ENCODE data around the gene DDX6.
"Not testable (repeated sequence)": the region's sequence is repeated elsewhere in the genome, so short reads cannot be mapped to it uniquely, and the experiment has no call there.

DDX6 gene

DNA sequence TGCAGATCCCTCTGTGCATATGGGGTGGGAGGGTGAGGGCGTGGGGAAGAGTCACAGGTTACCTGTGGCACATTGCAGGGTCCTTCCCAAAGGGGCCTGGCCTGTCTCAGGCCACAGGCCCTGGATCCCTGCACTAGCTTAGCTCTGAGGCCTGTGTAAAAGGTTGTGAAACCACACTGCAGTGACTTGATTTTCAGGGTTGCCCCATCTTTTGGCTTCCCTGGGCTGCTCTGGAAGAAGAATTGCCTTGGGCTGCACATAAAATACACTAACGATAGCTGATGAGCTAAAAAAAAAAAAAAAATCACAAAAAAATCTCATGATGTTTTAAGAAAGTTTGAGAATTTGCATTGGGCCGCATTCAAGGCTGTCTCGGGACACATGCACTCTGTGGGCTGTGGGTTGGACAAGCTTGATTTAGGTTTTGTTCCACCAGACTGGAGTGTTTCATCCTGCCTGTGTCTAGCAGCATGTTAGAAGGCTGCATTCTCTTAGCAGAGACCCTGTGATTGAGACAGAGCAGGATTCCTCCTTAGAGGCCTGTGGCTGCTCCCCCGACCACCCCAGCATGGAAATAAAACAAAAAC, 75.6 kb downstream of the DDX6 start:
- DNase-seq: no peak
- in situ Hi-C loops (cut with MboI; ENCODE audit: low pct_unique_long_range_greater_than_20kb, low sequenced_read_pairs): no loop called here

DNA sequence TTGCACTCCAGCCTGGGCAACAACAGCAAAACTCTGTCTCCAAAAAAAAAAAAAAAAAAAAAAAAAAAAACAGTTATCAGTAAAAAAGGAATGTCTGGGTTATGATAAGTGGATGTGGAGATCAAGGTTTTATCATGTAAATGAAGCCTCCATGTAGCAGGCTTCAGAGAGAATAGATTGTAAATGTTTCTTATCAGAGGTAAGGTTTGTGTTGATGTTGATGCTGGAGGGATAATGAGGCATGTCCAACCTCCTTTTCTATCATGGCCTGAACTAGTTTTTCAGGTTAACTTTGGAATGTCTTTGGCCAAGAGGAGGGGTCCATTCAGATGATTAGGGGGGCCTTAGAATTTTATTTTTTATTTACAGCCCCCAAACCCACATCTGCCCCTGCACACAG, 76.1 kb downstream of the DDX6 start:
- in situ Hi-C loops (cut with MboI; ENCODE audit: low pct_unique_long_range_greater_than_20kb, low sequenced_read_pairs): no loop called here
- DNase-seq: no peak

- in situ Hi-C loops (cut with MboI; ENCODE audit: low pct_unique_long_range_greater_than_20kb, low sequenced_read_pairs); DNase-seq: not testable (repeated sequence)
Measured at GRCh38 chr11:118714416-118714815, 76.5 kb downstream of the DDX6 start.

DNA sequence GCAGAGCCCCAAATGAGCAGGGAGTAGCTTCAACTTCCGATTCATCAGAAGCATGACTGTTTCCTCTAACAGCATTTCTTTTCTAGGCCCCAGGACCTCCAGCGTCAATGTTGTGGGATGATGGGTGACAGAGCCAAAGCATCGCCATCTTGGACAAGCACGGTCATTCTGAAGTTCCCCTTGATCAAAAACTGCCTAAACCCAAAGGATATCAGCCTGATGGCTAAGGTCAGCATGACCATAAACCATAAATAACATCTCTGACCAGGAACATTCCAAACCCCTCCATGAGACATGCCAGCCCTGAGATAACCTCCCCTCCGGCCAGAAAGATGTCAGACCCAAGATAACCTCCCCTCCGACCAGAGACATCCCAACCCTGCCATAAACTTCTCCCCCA, 82.7 kb downstream of the DDX6 start:
- in situ Hi-C loops (cut with MboI; ENCODE audit: low pct_unique_long_range_greater_than_20kb, low sequenced_read_pairs): no loop called here
- no peak for DNase-seq

DNA sequence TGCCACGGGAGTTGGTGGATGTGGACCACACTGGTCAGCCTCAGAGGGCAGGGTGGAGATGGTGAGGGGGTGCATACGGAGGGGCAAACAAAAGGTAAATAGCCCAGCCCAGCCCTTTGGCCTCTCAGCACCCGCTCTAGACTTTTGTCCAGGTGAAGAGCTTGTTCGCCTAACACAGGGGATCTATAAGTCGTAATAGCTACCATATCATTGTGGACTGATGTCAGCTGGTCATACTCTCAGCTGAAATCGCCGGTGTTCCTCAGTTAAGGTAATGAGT, 84.5 kb downstream of the DDX6 start:
- no peak for DNase-seq
- in situ Hi-C loops (cut with MboI; ENCODE audit: low pct_unique_long_range_greater_than_20kb, low sequenced_read_pairs): no loop called here

DNA sequence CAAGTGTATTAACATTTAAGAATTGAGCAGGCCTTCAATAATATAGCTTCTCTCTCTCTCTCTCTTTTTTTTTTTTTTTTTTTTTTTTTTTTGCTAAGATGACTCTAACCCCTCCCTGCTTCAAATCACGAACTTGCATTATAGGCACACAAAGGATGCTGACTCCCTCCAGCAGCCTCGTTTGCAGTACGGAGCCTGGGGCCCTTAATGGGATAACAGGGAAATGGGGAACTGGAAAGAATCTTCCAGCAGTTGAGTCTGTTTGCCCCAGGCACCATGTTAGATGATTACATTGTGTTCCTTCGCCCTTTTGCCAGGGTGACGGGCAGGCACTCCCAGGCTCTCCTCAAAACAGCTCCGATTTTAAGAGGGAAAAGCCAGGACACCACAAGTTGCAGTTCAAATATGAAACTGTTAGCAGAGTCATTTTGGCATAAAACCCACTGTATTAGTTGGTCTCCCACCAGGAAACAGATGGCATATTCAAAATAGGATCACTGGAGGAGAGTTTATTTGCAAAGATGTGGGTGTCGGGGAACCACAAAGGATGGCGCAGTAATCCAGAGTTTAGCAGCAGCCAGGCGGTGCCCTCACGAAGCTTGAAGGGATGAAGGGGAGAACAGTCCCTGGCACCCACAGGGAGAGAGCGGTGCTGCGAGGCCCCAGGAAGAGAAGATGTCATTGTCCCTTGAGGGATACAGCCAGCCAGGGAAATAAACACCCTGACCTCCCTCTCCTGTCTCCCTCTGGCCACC, 85.0 kb downstream of the DDX6 start:
- in situ Hi-C loops (cut with MboI; ENCODE audit: low pct_unique_long_range_greater_than_20kb, low sequenced_read_pairs): no loop called here

DNA sequence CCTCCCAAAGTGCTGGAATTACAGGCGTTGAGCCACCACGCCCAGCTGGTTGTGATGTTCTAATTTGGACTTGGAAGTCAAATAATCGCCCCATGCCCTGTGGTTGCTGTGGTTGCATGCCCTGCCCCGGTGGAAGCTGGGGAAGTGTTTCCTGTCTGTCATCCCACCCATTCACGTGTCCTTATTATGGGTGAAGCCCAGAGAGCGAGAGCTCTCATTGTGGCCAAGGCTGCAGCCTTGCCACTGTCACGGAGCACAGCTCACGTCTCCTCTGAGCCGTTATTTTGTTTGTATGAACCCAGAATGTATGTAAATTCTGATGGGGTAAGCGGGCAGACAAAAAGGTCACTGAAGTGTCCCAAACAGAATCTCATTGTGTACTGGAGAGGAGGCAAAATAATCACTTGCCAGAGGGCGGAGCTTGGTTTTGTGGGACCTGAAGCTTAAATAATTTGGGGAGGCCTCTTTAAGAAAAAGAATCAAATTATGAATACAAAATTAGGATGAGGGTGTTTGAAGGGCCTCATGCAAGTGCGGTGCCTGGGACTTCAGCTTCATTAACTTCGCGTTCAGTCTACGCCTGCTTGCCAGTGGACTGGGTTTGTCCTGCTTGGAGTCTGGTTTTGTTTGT, 85.7 kb downstream of the DDX6 start:
- in situ Hi-C loops (cut with MboI; ENCODE audit: low pct_unique_long_range_greater_than_20kb, low sequenced_read_pairs): no loop called here
- DNase-seq: peak; percentile 87

More for the DNA sequence above, 85.0 kb downstream of the DDX6 start:
- no peak for DNase-seq

GRCh38 chr11:118703563-118704106, 87.3 kb downstream of the DDX6 start:
- in situ Hi-C loops (cut with MboI; ENCODE audit: low pct_unique_long_range_greater_than_20kb, low sequenced_read_pairs): no loop called here

GRCh38 chr11:118699506-118700220, 91.3 kb downstream of the DDX6 start:
- in situ Hi-C loops (cut with MboI; ENCODE audit: low pct_unique_long_range_greater_than_20kb, low sequenced_read_pairs): no loop called here
- no peak for DNase-seq

More at GRCh38 chr11:118703563-118704106, 87.3 kb downstream of the DDX6 start:
- peak; percentile 41 for DNase-seq
